WTC11 (cell line): ENCODE data around the gene SNX1. TPM values are rescaled to one million over a fixed set of nuclear protein-coding genes. Genes with fewer than 3 reads are reported as not detected.

Experiments
- ATAC-seq: fragments of 200-7000 bp; cut with Tn5 transposase; 2 replicates; pipeline ENCODE4 v1.10.0; 2021; ENCODE audit warnings: mild to moderate bottlenecking, moderate library complexity
- CTCF ChIA-PET: fragments of 300-600 bp; sonication (Branson Sonifier 250); formaldehyde crosslinking; loops from one replicate; lab custom pipeline; 2021; ENCODE audit warnings: antibody characterized with exemption; lab: Charles Lee
- POLR2A ChIA-PET: fragments of 350-600 bp; sonication (Branson Sonifier 250); formaldehyde crosslinking; loops from one replicate; lab custom pipeline; 2021; ENCODE audit warnings: antibody characterized with exemption; lab: Charles Lee
- DNase-seq: peaks from one replicate; pipeline ENCODE4 v3.0.0; 2021; ENCODE audit warnings: low spot score
- H3K27ac Mint-ChIP-seq: 2 replicates; pipeline ENCODE4 v1.8.0; 2021; ENCODE audit warnings: mixed read lengths
- H3K27me3 Mint-ChIP-seq: 2 replicates; pipeline ENCODE4 v1.8.0; 2021; ENCODE audit warnings: low read depth, mild to moderate bottlenecking, moderate library complexity, mixed read lengths
- H3K36me3 Mint-ChIP-seq: 2 replicates; pipeline ENCODE4 v1.8.0; 2021; ENCODE audit warnings: mixed read lengths
- H3K4me1 Mint-ChIP-seq: 2 replicates; pipeline ENCODE4 v1.8.0; 2022; ENCODE audit warnings: mixed read lengths
- H3K4me3 Mint-ChIP-seq: 2 replicates; pipeline ENCODE4 v1.8.0; 2021; ENCODE audit warnings: mild to moderate bottlenecking, moderate library complexity, mixed read lengths
- H3K9me3 Mint-ChIP-seq: 2 replicates; pipeline ENCODE4 v1.8.0; 2021; ENCODE audit warnings: mixed read lengths
- ATF1 ChIP-seq: sonication (generic); formaldehyde crosslinking; IDR thresholded peaks from 2 replicates; pipeline ENCODE4 v1.8.1; 2023; ENCODE audit warnings: mild to moderate bottlenecking, moderate library complexity, missing genetic modification reagents
- ATF6 ChIP-seq: sonication (generic); formaldehyde crosslinking; IDR thresholded peaks from 2 replicates; pipeline ENCODE4 v1.8.1; 2023; ENCODE audit warnings: mild to moderate bottlenecking, missing genetic modification reagents
- CBFB ChIP-seq: sonication (generic); formaldehyde crosslinking; IDR thresholded peaks from 2 replicates; pipeline ENCODE4 v1.8.1; 2022; ENCODE audit warnings: mild to moderate bottlenecking, low read depth, missing genetic modification reagents
- CREB1 ChIP-seq: sonication (generic); formaldehyde crosslinking; IDR thresholded peaks from 2 replicates; pipeline ENCODE4 v1.8.0; 2023; ENCODE audit warnings: mild to moderate bottlenecking, missing genetic modification reagents
- E2F4 ChIP-seq: sonication (generic); formaldehyde crosslinking; IDR thresholded peaks from 2 replicates; pipeline ENCODE4 v1.8.1; 2022; ENCODE audit warnings: low read depth, mild to moderate bottlenecking, moderate library complexity, missing genetic modification reagents, borderline replicate concordance
- E2F5 ChIP-seq: sonication (generic); formaldehyde crosslinking; IDR thresholded peaks from 2 replicates; pipeline ENCODE4 v1.8.1; 2022; ENCODE audit warnings: mild to moderate bottlenecking, moderate library complexity, missing genetic modification reagents
- FOXK1 ChIP-seq: sonication (generic); formaldehyde crosslinking; IDR thresholded peaks from 2 replicates; pipeline ENCODE4 v1.8.0; 2022; ENCODE audit warnings: mild to moderate bottlenecking, moderate library complexity, missing genetic modification reagents
- GABPB1 ChIP-seq: sonication (generic); formaldehyde crosslinking; IDR thresholded peaks from 2 replicates; pipeline ENCODE4 v1.8.1; 2023; ENCODE audit warnings: mild to moderate bottlenecking, missing genetic modification reagents
- GRHL2 ChIP-seq: fragments of 250-450 bp; sonication (Bioruptor Pico); IDR thresholded peaks from 2 replicates; pipeline ENCODE4 v1.8.0; 2022; ENCODE audit warnings: mild to moderate bottlenecking, moderate library complexity; ENCODE audit not compliant: insufficient replicate concordance, severe bottlenecking
- GTF2I ChIP-seq: fragments of 250-450 bp; sonication (Bioruptor Pico); conservative IDR thresholded peaks from 2 replicates; pipeline ENCODE4 v1.4.0; 2021; ENCODE audit warnings: mild to moderate bottlenecking
- HMGA2 ChIP-seq: fragments of 250-450 bp; sonication (Bioruptor Pico); IDR thresholded peaks from 2 replicates; pipeline ENCODE4 v1.4.0; 2021; ENCODE audit warnings: mild to moderate bottlenecking, moderate library complexity
- KAT7 ChIP-seq: sonication (generic); formaldehyde crosslinking; IDR thresholded peaks from 2 replicates; pipeline ENCODE4 v1.8.1; 2023; ENCODE audit warnings: missing genetic modification reagents, mild to moderate bottlenecking, borderline replicate concordance
- NR3C1 ChIP-seq: sonication (generic); formaldehyde crosslinking; conservative IDR thresholded peaks from 2 replicates; pipeline ENCODE4 v1.8.1; 2023; ENCODE audit warnings: low read depth, mild to moderate bottlenecking, missing genetic modification reagents
- SMAD4 ChIP-seq: sonication (generic); formaldehyde crosslinking; IDR thresholded peaks from 2 replicates; pipeline ENCODE4 v1.8.0; 2022; ENCODE audit warnings: mild to moderate bottlenecking, missing genetic modification reagents
- SP1 ChIP-seq: sonication (generic); formaldehyde crosslinking; conservative IDR thresholded peaks from 2 replicates; pipeline ENCODE4 v1.8.1; 2022; ENCODE audit warnings: missing genetic modification reagents
- ZBTB21 ChIP-seq: sonication (generic); formaldehyde crosslinking; IDR thresholded peaks from 2 replicates; pipeline ENCODE4 v1.8.1; 2023; ENCODE audit warnings: mild to moderate bottlenecking, missing genetic modification reagents, borderline replicate concordance
- ZBTB43 ChIP-seq: sonication (generic); formaldehyde crosslinking; IDR thresholded peaks from 2 replicates; pipeline ENCODE4 v1.8.1; 2023; ENCODE audit warnings: mild to moderate bottlenecking, missing genetic modification reagents
- ZMAT4 ChIP-seq: fragments of 250-450 bp; sonication (Bioruptor Pico); IDR thresholded peaks from 2 replicates; pipeline ENCODE4 v1.9.0; 2021; ENCODE audit warnings: mild to moderate bottlenecking
- ZNF121 ChIP-seq: sonication (generic); formaldehyde crosslinking; IDR thresholded peaks from 2 replicates; pipeline ENCODE4 v1.8.0; 2023; ENCODE audit warnings: missing genetic modification reagents
- ZNF281 ChIP-seq: sonication (generic); formaldehyde crosslinking; IDR thresholded peaks from 2 replicates; pipeline ENCODE4 v1.8.0; 2023; ENCODE audit warnings: mild to moderate bottlenecking, missing genetic modification reagents
- ZNF396 ChIP-seq: fragments of 250-450 bp; sonication (Bioruptor Pico); IDR thresholded peaks from 2 replicates; pipeline ENCODE4 v1.8.0; 2021; ENCODE audit warnings: mild to moderate bottlenecking, moderate library complexity, borderline replicate concordance
- ZNF532 ChIP-seq: fragments of 250-450 bp; sonication (Bioruptor Pico); IDR thresholded peaks from 2 replicates; pipeline ENCODE4 v1.9.0; 2021; ENCODE audit warnings: mild to moderate bottlenecking, borderline replicate concordance
- total RNA-seq: library from RNA; stranded (reverse); gene quantifications from 3 replicates; pipeline ENCODE4 v1.2.3, GENCODE V29; 2021

SNX1 gene
- total RNA-seq, 1 experiment from 2014 or later, result 65.7 TPM

- TF ChIP-seq GABPB1 (CRISPR knock-in tag) (no peak), ZNF121 (no peak), NR3C1 (CRISPR knock-in tag) (no peak), ZNF281 (no peak), ATF6 (CRISPR knock-in tag) (no peak), E2F4 (CRISPR knock-in tag) (no peak), HMGA2 (CRISPR knock-in tag) (no peak), KAT7 (CRISPR knock-in tag) (no peak), ZNF396 (CRISPR knock-in tag) (no peak), CREB1 (no peak), ZBTB21 (CRISPR knock-in tag) (no peak), ZBTB43 (CRISPR knock-in tag) (no peak), SP1 (no peak)
- Mint-ChIP-seq H3K27ac (peak overlapping the region; percentile 33; the same call in 1 of the 2 replicates), H3K36me3 (peaks cover 34% of the 10 kb centered on the region), H3K9me3 (peaks cover 4% of the 10 kb centered on the region), H3K27me3 (no peaks in the 10 kb centered on the region), H3K4me1 (peaks cover 23% of the 10 kb centered on the region), H3K4me3 (no peak overlapping the region)
- CTCF ChIA-PET, result no interaction called here
- POLR2A ChIA-PET, result no interaction called here
- ATAC-seq (no peak), DNase-seq (no peak)
Observed at GRCh38 chr15:64090527-64090926, 5.3 kb upstream of the SNX1 start.

- DNase-seq, result no peak
- H3K36me3 Mint-ChIP-seq, result peaks cover 26% of the 10 kb centered on the region
- ATAC-seq, result no peak
- ChIA-PET POLR2A (interaction anchor here (1.1 kb wide), 1 partner anchor 19 kb away, joined by 3 read pairs; no protein-coding TSS in a partner anchor), CTCF (interaction anchor here (1.8 to 2.7 kb wide), 4 partner anchors 23 to 340 kb away, joined by 7 to 19 read pairs (median 12); no protein-coding TSS in a partner anchor)
- H3K4me1 Mint-ChIP-seq, result peaks cover 33% of the 10 kb centered on the region
- peak overlapping the region; percentile 99 for H3K4me3 Mint-ChIP-seq
- no peaks in the 10 kb centered on the region for H3K27me3 Mint-ChIP-seq
- peaks cover 4% of the 10 kb centered on the region for H3K9me3 Mint-ChIP-seq
- peak overlapping the region; percentile 99 for H3K27ac Mint-ChIP-seq
- TF ChIP-seq ZNF532 (CRISPR knock-in tag) (no peak), CBFB (CRISPR knock-in tag) (no peak), SP1 (no peak), GRHL2 (CRISPR knock-in tag) (no peak), ZMAT4 (CRISPR knock-in tag) (no peak), GTF2I (no peak), FOXK1 (no peak), E2F5 (CRISPR knock-in tag) (no peak), SMAD4 (CRISPR knock-in tag) (no peak), ATF1 (CRISPR knock-in tag) (no peak)
Observed at GRCh38 chr15:64092075-64092820, 3.5 kb upstream of the SNX1 start.
